HepG2 (cell line): Measurements from ENCODE around the gene LASP1. TPM values are rescaled to one million over a fixed set of nuclear protein-coding genes. Genes with fewer than 3 reads are reported as not detected.

Source experiments
- ARNTL ChIP-seq: sonication (generic); formaldehyde crosslinking; IDR thresholded peaks from 2 replicates; pipeline ENCODE4 v1.4.0; 2020; ENCODE audit warnings: mild to moderate bottlenecking, missing genetic modification reagents
- DR1 ChIP-seq: sonication (generic); formaldehyde crosslinking; IDR thresholded peaks from 2 replicates; pipeline ENCODE4 v1.8.0; 2021; ENCODE audit warnings: mild to moderate bottlenecking, missing genetic modification reagents, inconsistent platforms
- ETV5 ChIP-seq: IDR thresholded peaks from 2 replicates; pipeline ENCODE4 v1.6.1; 2018; ENCODE audit warnings: missing biosample characterization, missing genetic modification reagents, inconsistent platforms, borderline replicate concordance
- HHEX ChIP-seq: IDR thresholded peaks from 2 replicates; pipeline ENCODE4 v1.6.1; 2016; ENCODE audit warnings: control low read depth
- HOXA5 ChIP-seq: sonication (generic); formaldehyde crosslinking; IDR thresholded peaks from 2 replicates; pipeline ENCODE4 v1.4.0; 2020; ENCODE audit warnings: missing genetic modification reagents
- KLF12 ChIP-seq: sonication (generic); formaldehyde crosslinking; IDR thresholded peaks from 2 replicates; pipeline ENCODE4 v1.4.0; 2020; ENCODE audit warnings: missing genetic modification reagents, borderline replicate concordance
- NFIC ChIP-seq: IDR thresholded peaks from 2 replicates; pipeline ENCODE4 v1.6.1; 2012; ENCODE audit warnings: mild to moderate bottlenecking, low read length, inconsistent platforms
- NPAS2 ChIP-seq: sonication (generic); formaldehyde crosslinking; IDR thresholded peaks from 2 replicates; pipeline ENCODE4 v1.8.0; 2022; ENCODE audit warnings: mild to moderate bottlenecking, missing genetic modification reagents, borderline replicate concordance
- PAX8 ChIP-seq: sonication (generic); formaldehyde crosslinking; IDR thresholded peaks from 2 replicates; pipeline ENCODE4 v1.8.0; 2022; ENCODE audit warnings: mild to moderate bottlenecking, missing genetic modification reagents, borderline replicate concordance
- RELA ChIP-seq: sonication (generic); formaldehyde crosslinking; IDR thresholded peaks from 2 replicates; pipeline ENCODE4 v1.4.0; 2020; ENCODE audit warnings: missing genetic modification reagents
- RFX1 ChIP-seq: fragments of 450-650 bp; IDR thresholded peaks from 2 replicates; pipeline ENCODE4 v1.6.1; 2017
- ZNF343 ChIP-seq: sonication (generic); formaldehyde crosslinking; IDR thresholded peaks from 2 replicates; pipeline ENCODE4 v1.4.0; 2020; ENCODE audit warnings: mild to moderate bottlenecking, missing genetic modification reagents
- ZNF563 ChIP-seq: sonication (generic); formaldehyde crosslinking; IDR thresholded peaks from 2 replicates; pipeline ENCODE4 v1.8.0; 2022; ENCODE audit warnings: mild to moderate bottlenecking, moderate library complexity, missing genetic modification reagents
- ZNF629 ChIP-seq: sonication (generic); formaldehyde crosslinking; conservative IDR thresholded peaks from 2 replicates; pipeline ENCODE4 v1.5.0; 2020; ENCODE audit warnings: missing genetic modification reagents
- ZNF773 ChIP-seq: sonication (generic); formaldehyde crosslinking; IDR thresholded peaks from 2 replicates; pipeline ENCODE4 v1.4.0; 2020; ENCODE audit warnings: missing genetic modification reagents, borderline replicate concordance
- ZNF777 ChIP-seq: sonication (generic); formaldehyde crosslinking; IDR thresholded peaks from 2 replicates; pipeline ENCODE4 v1.4.0; 2020; ENCODE audit warnings: missing genetic modification reagents
- ZNF780A ChIP-seq: sonication (generic); formaldehyde crosslinking; IDR thresholded peaks from 2 replicates; pipeline ENCODE4 v1.8.0; 2022; ENCODE audit warnings: mild to moderate bottlenecking, missing genetic modification reagents, moderate library complexity
- polyA plus RNA-seq, 8 experiments: library from polyadenylated mRNA; depleted of rRNA in 3 of 8; stranded (reverse) in 7 of 8; unstranded in 1 of 8; fragments of >200 nt; fragmentation: Illumina TruSeq in 4 of 8; extraction: Trizol in 4 of 8; gene quantifications; 2 replicates each; pipeline versions ENCODE4 v1.2.1 to v1.2.3, GENCODE V29; 2011 to 2016; ENCODE audit warnings: low read depth in 4 of 8, missing spikeins in 1 of 8, mixed read lengths in 1 of 8; ENCODE audit not compliant: insufficient read depth in 1 of 8
- total RNA-seq, 5 experiments: library from RNA; depleted of rRNA; stranded (reverse); fragments of >200 nt; fragmentation: Illumina TruSeq; extraction: Trizol; gene quantifications; 2 replicates each; pipeline ENCODE4 v1.2.3, GENCODE V29; 2016; ENCODE audit warnings: low read depth in 1 of 5
- TF ChIP-seq, protein P1 (sequence below): IDR thresholded peaks from 2 replicates; pipeline ENCODE4 v1.6.1; 2012; ENCODE audit warnings: low read depth, low read length, improper control_type of control experiment
- TF ChIP-seq, protein P2 (sequence below): sonication (generic); formaldehyde crosslinking; IDR thresholded peaks from 2 replicates; pipeline ENCODE4 v1.8.1; 2023; ENCODE audit warnings: missing genetic modification reagents, mild to moderate bottlenecking, borderline replicate concordance
- TF ChIP-seq, protein P3 (sequence below): sonication (generic); formaldehyde crosslinking; IDR thresholded peaks from 2 replicates; pipeline ENCODE4 v1.8.0; 2022; ENCODE audit warnings: low read depth, missing genetic modification reagents
- TF ChIP-seq, protein P4 (sequence below): sonication (generic); formaldehyde crosslinking; IDR thresholded peaks from 2 replicates; pipeline ENCODE4 v1.4.0; 2020; ENCODE audit warnings: mild to moderate bottlenecking, missing genetic modification reagents

The LASP1 gene
- total and polyA plus RNA-seq, 2 of the 13 experiments (the other 11 are each of a cell fraction or from before 2014, with no cell fraction given): 70.1 to 97.0 TPM

DNA sequence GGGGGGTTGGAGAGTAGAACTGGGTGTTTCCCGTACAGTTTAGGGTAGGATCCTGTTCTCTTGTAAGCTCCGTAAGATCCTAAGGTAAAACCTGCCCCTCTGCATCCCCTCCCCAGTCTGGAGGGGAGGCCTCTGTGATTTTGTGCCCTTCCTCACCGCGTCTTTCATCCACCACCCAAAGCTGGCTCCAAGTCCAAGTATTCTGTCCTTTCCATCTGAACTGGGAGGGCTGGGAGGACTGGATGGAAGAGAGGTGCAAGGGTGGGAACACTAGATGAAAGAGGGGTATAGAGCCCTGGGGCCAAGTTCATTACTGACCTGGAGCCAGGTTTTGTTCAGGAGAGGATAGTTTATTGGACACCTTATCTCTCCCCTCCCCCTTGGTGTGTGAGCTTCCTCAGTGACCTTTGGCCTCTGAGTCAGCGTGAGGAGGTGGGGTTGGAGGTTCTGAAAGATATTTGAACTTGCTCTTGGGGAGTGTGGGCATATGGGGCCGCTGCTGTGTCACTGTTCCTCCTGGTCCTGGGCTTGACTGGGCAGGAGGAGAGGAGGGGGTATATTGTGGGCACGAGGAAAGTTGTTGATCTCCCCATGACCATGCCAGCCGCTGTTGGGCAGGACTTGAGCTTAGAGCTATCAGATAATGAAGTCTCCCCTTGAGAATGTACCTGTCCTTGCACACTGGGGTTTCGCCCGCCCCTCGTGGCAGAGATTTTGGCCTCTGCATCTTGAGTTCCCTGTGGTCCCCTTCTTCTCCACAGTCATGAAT is 1.6 kb downstream of the LASP1 start (continued):
- TF ChIP-seq, protein P1, sequence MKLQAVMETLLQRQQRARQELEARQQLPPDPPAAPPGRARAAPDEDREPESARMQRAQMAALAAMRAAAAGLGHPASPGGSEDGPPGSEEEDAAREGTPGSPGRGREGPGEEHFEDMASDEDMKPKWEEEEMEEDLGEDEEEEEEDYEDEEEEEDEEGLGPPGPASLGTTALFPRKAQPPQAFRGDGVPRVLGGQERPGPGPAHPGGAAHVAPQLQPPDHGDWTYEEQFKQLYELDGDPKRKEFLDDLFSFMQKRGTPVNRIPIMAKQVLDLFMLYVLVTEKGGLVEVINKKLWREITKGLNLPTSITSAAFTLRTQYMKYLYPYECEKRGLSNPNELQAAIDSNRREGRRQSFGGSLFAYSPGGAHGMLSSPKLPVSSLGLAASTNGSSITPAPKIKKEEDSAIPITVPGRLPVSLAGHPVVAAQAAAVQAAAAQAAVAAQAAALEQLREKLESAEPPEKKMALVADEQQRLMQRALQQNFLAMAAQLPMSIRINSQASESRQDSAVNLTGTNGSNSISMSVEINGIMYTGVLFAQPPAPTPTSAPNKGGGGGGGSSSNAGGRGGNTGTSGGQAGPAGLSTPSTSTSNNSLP: peak; percentile 89
- no peak for TF ChIP-seq PAX8 (CRISPR knock-in tag)
- TF ChIP-seq NFIC: peak; percentile 56; the same call in 1 of the 2 replicates
- TF ChIP-seq RFX1: no peak
- TF ChIP-seq, protein P2, sequence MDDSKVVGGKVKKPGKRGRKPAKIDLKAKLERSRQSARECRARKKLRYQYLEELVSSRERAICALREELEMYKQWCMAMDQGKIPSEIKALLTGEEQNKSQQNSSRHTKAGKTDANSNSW (CRISPR knock-in tag): no peak
- TF ChIP-seq RELA (CRISPR knock-in tag): no peak
- no peak for TF ChIP-seq ZNF780A (CRISPR knock-in tag)
- peak; percentile 74; the same call in 1 of the 2 replicates for TF ChIP-seq KLF12
- TF ChIP-seq HHEX: peak; percentile 61; the same call in 1 of the 2 replicates
- TF ChIP-seq ZNF773: 0 out of 2 replicates have a peak, but pooled peaks have one; percentile 3
- TF ChIP-seq NPAS2 (CRISPR knock-in tag): no peak
- no peak for TF ChIP-seq ZNF629 (CRISPR knock-in tag)
- peak; percentile 89; the same call in 1 of the 2 replicates for TF ChIP-seq ETV5 (CRISPR knock-in tag)
- no peak for TF ChIP-seq HOXA5 (CRISPR knock-in tag)
- no peak for TF ChIP-seq ZNF777 (CRISPR knock-in tag)
- TF ChIP-seq ZNF343: no peak
- TF ChIP-seq, protein P3, sequence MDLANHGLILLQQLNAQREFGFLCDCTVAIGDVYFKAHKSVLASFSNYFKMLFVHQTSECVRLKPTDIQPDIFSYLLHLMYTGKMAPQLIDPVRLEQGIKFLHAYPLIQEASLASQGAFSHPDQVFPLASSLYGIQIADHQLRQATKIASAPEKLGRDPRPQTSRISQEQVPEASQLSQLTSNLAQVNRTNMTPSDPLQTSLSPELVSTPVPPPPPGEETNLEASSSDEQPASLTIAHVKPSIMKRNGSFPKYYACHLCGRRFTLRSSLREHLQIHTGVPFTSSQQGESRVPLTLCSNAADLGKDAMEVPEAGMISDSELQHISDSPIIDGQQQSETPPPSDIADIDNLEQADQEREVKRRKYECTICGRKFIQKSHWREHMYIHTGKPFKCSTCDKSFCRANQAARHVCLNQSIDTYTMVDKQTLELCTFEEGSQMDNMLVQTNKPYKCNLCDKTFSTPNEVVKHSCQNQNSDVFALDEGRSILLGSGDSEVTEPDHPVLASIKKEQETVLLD (CRISPR knock-in tag): no peak
- peak; percentile 73; the same call in 1 of the 2 replicates for TF ChIP-seq ARNTL
- TF ChIP-seq, protein P4, sequence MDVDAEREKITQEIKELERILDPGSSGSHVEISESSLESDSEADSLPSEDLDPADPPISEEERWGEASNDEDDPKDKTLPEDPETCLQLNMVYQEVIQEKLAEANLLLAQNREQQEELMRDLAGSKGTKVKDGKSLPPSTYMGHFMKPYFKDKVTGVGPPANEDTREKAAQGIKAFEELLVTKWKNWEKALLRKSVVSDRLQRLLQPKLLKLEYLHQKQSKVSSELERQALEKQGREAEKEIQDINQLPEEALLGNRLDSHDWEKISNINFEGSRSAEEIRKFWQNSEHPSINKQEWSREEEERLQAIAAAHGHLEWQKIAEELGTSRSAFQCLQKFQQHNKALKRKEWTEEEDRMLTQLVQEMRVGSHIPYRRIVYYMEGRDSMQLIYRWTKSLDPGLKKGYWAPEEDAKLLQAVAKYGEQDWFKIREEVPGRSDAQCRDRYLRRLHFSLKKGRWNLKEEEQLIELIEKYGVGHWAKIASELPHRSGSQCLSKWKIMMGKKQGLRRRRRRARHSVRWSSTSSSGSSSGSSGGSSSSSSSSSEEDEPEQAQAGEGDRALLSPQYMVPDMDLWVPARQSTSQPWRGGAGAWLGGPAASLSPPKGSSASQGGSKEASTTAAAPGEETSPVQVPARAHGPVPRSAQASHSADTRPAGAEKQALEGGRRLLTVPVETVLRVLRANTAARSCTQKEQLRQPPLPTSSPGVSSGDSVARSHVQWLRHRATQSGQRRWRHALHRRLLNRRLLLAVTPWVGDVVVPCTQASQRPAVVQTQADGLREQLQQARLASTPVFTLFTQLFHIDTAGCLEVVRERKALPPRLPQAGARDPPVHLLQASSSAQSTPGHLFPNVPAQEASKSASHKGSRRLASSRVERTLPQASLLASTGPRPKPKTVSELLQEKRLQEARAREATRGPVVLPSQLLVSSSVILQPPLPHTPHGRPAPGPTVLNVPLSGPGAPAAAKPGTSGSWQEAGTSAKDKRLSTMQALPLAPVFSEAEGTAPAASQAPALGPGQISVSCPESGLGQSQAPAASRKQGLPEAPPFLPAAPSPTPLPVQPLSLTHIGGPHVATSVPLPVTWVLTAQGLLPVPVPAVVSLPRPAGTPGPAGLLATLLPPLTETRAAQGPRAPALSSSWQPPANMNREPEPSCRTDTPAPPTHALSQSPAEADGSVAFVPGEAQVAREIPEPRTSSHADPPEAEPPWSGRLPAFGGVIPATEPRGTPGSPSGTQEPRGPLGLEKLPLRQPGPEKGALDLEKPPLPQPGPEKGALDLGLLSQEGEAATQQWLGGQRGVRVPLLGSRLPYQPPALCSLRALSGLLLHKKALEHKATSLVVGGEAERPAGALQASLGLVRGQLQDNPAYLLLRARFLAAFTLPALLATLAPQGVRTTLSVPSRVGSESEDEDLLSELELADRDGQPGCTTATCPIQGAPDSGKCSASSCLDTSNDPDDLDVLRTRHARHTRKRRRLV (CRISPR knock-in tag): no peak
- no peak for TF ChIP-seq ZNF563 (CRISPR knock-in tag)
- no peak for TF ChIP-seq DR1 (CRISPR knock-in tag)
